Ascending aorta (tissue), 2 donors: Measurements from ENCODE around the gene STMND1. TPM values are rescaled to one million over a fixed set of nuclear protein-coding genes. Genes with fewer than 3 reads are reported as not detected.

Experiments used
- DNase-seq, 2 donors: peaks; one replicate each; pipeline ENCODE4 v3.0.0-alpha.2; 2019; ENCODE audit warnings: low spot score in 2 of 2
- H3K27ac ChIP-seq, 2 donors: fragments of 200-600 bp; sonication (generic); one replicate each; pipeline ENCODE4 v1.5.1; 2016 to 2017; ENCODE audit warnings: mild to moderate bottlenecking in 1 of 2
- H3K27me3 ChIP-seq: fragments of 200-600 bp; sonication (generic); one replicate; pipeline ENCODE4 v1.5.1; 2017
- H3K36me3 ChIP-seq, 2 donors: fragments of 200-600 bp; sonication (generic); one replicate each; pipeline ENCODE4 v1.5.1; 2016
- H3K4me1 ChIP-seq, 2 donors: fragments of 200-600 bp; sonication (generic); one replicate each; pipeline ENCODE4 v1.5.1; 2016 to 2017; ENCODE audit warnings: mild to moderate bottlenecking in 1 of 2
- H3K4me3 ChIP-seq, 2 donors: fragments of 200-600 bp; sonication (generic); one replicate each; pipeline ENCODE4 v1.5.1; 2016 to 2017; ENCODE audit warnings: mild to moderate bottlenecking in 1 of 2
- H3K9me3 ChIP-seq, 2 donors: fragments of 200-600 bp; sonication (generic); one replicate each; pipeline ENCODE4 v1.5.1; 2016
- CTCF ChIP-seq, 3 experiments: fragments of 200-600 bp in 2 of 3; fragments of 450-650 bp in 1 of 3; sonication (generic) in 2 of 3; IDR thresholded peaks; one replicate each; pipeline ENCODE4 v1.5.1; 2016 to 2019; ENCODE audit warnings: antibody characterized with exemption in 3 of 3, mild to moderate bottlenecking in 1 of 3, moderate library complexity in 1 of 3
- intact Hi-C: fragments of 100-400 bp; cut with DNase I; formaldehyde crosslinking; loops from one replicate; pipeline ENCODE4 v1.15.1; 2023
- total RNA-seq: library from RNA; depleted of rRNA; stranded (reverse); fragments of >200 nt; gene quantifications from one replicate; pipeline ENCODE4 v1.1.0, GENCODE V29; 2016

STMND1 gene
- not detected for total RNA-seq

- DNase-seq, result no peak
- Histone ChIP-seq H3K4me1 (peaks cover 0 to 5% of the 10 kb centered on the region in 2 donors), H3K36me3 (no peaks in the 10 kb centered on the region), H3K4me3 (peak within 1 kb of the TSS; percentile 52 to 61), H3K9me3 (no peaks in the 10 kb centered on the region), H3K27me3 (no peaks in the 10 kb centered on the region), H3K27ac (no peak within 1 kb of the TSS)
- intact Hi-C loops, result no loop called here
- TF ChIP-seq CTCF (IDR thresholded peaks at IDR 0.05), result no peak
Measured at GRCh38 chr6:17101422-17102257, at the start of gene STMND1. Gene STMND1, plus strand, starts transcription at chr6:17102050. Its CDS starts 208 bp downstream, at chr6:17102258.

GRCh38 chr6:17054647-17055046, 47.2 kb upstream of the STMND1 start:
- TF ChIP-seq CTCF (IDR thresholded peaks at IDR 0.05), result no peak
- Histone ChIP-seq H3K27ac (no peak overlapping the region), H3K27me3 (no peaks in the 10 kb centered on the region), H3K4me1 (no peaks in the 10 kb centered on the region), H3K9me3 (no peaks in the 10 kb centered on the region), H3K36me3 (no peaks in the 10 kb centered on the region), H3K4me3 (no peak overlapping the region)
- intact Hi-C loops, result no loop called here
- no peak for DNase-seq

GRCh38 chr6:17057322-17057721, 44.5 kb upstream of the STMND1 start:
- no peaks in the 10 kb centered on the region for H3K9me3 ChIP-seq
- no peaks in the 10 kb centered on the region for H3K36me3 ChIP-seq
- no peaks in the 10 kb centered on the region for H3K4me1 ChIP-seq
- intact Hi-C loops, result no loop called here
- TF ChIP-seq CTCF (IDR thresholded peaks at IDR 0.05), result no peak
- no peak overlapping the region for H3K4me3 ChIP-seq
- H3K27ac ChIP-seq, result no peak overlapping the region
- H3K27me3 ChIP-seq, result no peaks in the 10 kb centered on the region
- DNase-seq, result no peak

GRCh38 chr6:17058550-17058949, 43.3 kb upstream of the STMND1 start:
- TF ChIP-seq CTCF (IDR thresholded peaks at IDR 0.05), result no peak
- no peak for DNase-seq
- no peaks in the 10 kb centered on the region for H3K36me3 ChIP-seq
- intact Hi-C loops, result no loop called here
- H3K4me3 ChIP-seq, result no peak overlapping the region
- H3K27ac ChIP-seq, result no peak overlapping the region
- no peaks in the 10 kb centered on the region for H3K4me1 ChIP-seq
- no peaks in the 10 kb centered on the region for H3K27me3 ChIP-seq
- no peaks in the 10 kb centered on the region for H3K9me3 ChIP-seq

- Histone ChIP-seq H3K27me3 (no peaks in the 10 kb centered on the region), H3K36me3 (no peaks in the 10 kb centered on the region), H3K4me1 (no peaks in the 10 kb centered on the region), H3K27ac (no peak overlapping the region), H3K4me3 (no peak overlapping the region), H3K9me3 (no peaks in the 10 kb centered on the region)
- TF ChIP-seq CTCF (IDR thresholded peaks at IDR 0.05), result no peak
- intact Hi-C loops, result no loop called here
- no peak for DNase-seq
Measured at GRCh38 chr6:17059022-17059421, 42.8 kb upstream of the STMND1 start.
